Loucy (cell line): ENCODE results near the gene CYP4F2.
"Not testable (repeated sequence)": the region's sequence is repeated elsewhere in the genome, so short reads cannot be mapped to it uniquely, and the experiment has no call there.

Experiments
- H2AFZ ChIP-seq: fragments of 200-600 bp; sonication (generic); 2 replicates; pipeline ENCODE4 v1.6.0; 2016; ENCODE audit warnings: antibody characterized with exemption, mild to moderate bottlenecking, low read length, moderate library complexity
- H3F3A ChIP-seq: fragments of 200-600 bp; 2 replicates; pipeline ENCODE4 v1.6.0; 2016; ENCODE audit warnings: antibody characterized with exemption, low read depth, mild to moderate bottlenecking
- H3K27me3 ChIP-seq: fragments of 200-600 bp; sonication (generic); 2 replicates; pipeline ENCODE4 v1.6.1; 2014; ENCODE audit warnings: low read length, mild to moderate bottlenecking; ENCODE audit not compliant: insufficient read depth, poor library complexity, severe bottlenecking
- H3K36me3 ChIP-seq: fragments of 200-600 bp; sonication (generic); 2 replicates; pipeline ENCODE4 v1.6.1; 2016; ENCODE audit warnings: low read length; ENCODE audit not compliant: insufficient read depth
- H3K4me1 ChIP-seq: fragments of 200-600 bp; sonication (generic); 2 replicates; pipeline ENCODE4 v1.5.1; 2014; ENCODE audit warnings: low read length, mild to moderate bottlenecking; ENCODE audit not compliant: insufficient read depth, poor library complexity, severe bottlenecking
- H3K4me2 ChIP-seq: fragments of 200-600 bp; sonication (generic); 2 replicates; pipeline ENCODE4 v1.6.0; 2014; ENCODE audit warnings: antibody characterized with exemption, low read length, low read depth, mild to moderate bottlenecking; ENCODE audit not compliant: poor library complexity, severe bottlenecking
- H3K4me3 ChIP-seq: fragments of 200-600 bp; sonication (generic); 2 replicates; pipeline ENCODE4 v1.5.1; 2014; ENCODE audit warnings: low read length, mild to moderate bottlenecking, mixed read lengths; ENCODE audit not compliant: poor library complexity, severe bottlenecking
- H3K79me2 ChIP-seq: fragments of 200-600 bp; sonication (generic); 2 replicates; pipeline ENCODE4 v1.6.1; 2014; ENCODE audit warnings: low read length; ENCODE audit not compliant: insufficient read depth
- H3K9ac ChIP-seq: fragments of 200-600 bp; sonication (generic); 2 replicates; pipeline ENCODE4 v1.6.0; 2014; ENCODE audit warnings: mild to moderate bottlenecking, low read depth, low read length, moderate library complexity; ENCODE audit not compliant: poor library complexity, severe bottlenecking
- H3K9me2 ChIP-seq: fragments of 200-600 bp; sonication (generic); replicated peaks from 2 replicates; pipeline ENCODE4 v1.6.1; 2016; ENCODE audit warnings: low read depth, low read length, mixed read lengths
- H3K9me3 ChIP-seq: fragments of 200-600 bp; sonication (generic); 2 replicates; pipeline ENCODE4 v1.6.1; 2014; ENCODE audit warnings: mild to moderate bottlenecking, antibody characterized with exemption, low read length, low read depth; ENCODE audit not compliant: insufficient read depth
- H4K20me1 ChIP-seq: fragments of 200-600 bp; sonication (generic); 2 replicates; pipeline ENCODE4 v1.6.0; 2014; ENCODE audit warnings: antibody characterized with exemption, low read length, mild to moderate bottlenecking; ENCODE audit not compliant: insufficient read depth, poor library complexity, severe bottlenecking
- CTCF ChIP-seq: fragments of 200-600 bp; sonication (generic); conservative IDR thresholded peaks from 2 replicates; pipeline ENCODE4 v1.5.1; 2014; ENCODE audit warnings: mild to moderate bottlenecking, antibody characterized with exemption, low read length
- EZH2phosphoT487 ChIP-seq: fragments of 200-600 bp; IDR thresholded peaks from 2 replicates; pipeline ENCODE4 v1.6.1; 2018; ENCODE audit warnings: antibody characterized with exemption, mild to moderate bottlenecking, moderate library complexity, borderline replicate concordance

CYP4F2 gene

GRCh38 chr19:15902254-15902653 lies 4.4 kb upstream of the CYP4F2 start:
- no peak overlapping the region for H3K4me3 ChIP-seq
- no peaks in the 10 kb centered on the region for H3K36me3 ChIP-seq
- no peaks in the 10 kb centered on the region for H3K27me3 ChIP-seq
- no peaks in the 10 kb centered on the region; the same call in 1 of the 2 replicates for H3K9me3 ChIP-seq
- TF ChIP-seq EZH2phosphoT487 (no peak), CTCF (no peak)
- H3K4me1 ChIP-seq = peaks cover 46% of the 10 kb centered on the region
- no peak overlapping the region for H3K4me2 ChIP-seq
- peaks cover 20% of the 10 kb centered on the region; the same call in 1 of the 2 replicates for H3K79me2 ChIP-seq
- H3F3A ChIP-seq = peaks cover 10% of the 10 kb centered on the region; the same call in 1 of the 2 replicates
- no peaks in the 10 kb centered on the region for H3K9me2 ChIP-seq
- H2AFZ ChIP-seq = no peak overlapping the region
- H3K9ac ChIP-seq = no peak overlapping the region
- H4K20me1 ChIP-seq = no peaks in the 10 kb centered on the region

- Histone ChIP-seq H3K79me2 (peaks cover 12% of the 10 kb centered on the region; the same call in 1 of the 2 replicates), H3K9me2 (no peaks in the 10 kb centered on the region), H2AFZ (peak overlapping the region; percentile 59), H3K36me3 (no peaks in the 10 kb centered on the region), H3K9me3 (no peaks in the 10 kb centered on the region; the same call in 1 of the 2 replicates), H3K4me1 (peaks cover 31% of the 10 kb centered on the region), H3K9ac (peak overlapping the region; percentile 83), H3K4me3 (peak overlapping the region; percentile 79), H4K20me1 (no peaks in the 10 kb centered on the region), H3K4me2 (peak overlapping the region; percentile 89), H3K27me3 (no peaks in the 10 kb centered on the region), H3F3A (peaks cover 6% of the 10 kb centered on the region; the same call in 1 of the 2 replicates)
- TF ChIP-seq CTCF (no peak), EZH2phosphoT487 (no peak)
Measured at GRCh38 chr19:15900504-15900903, 2.6 kb upstream of the CYP4F2 start.

- H3K9ac ChIP-seq = peak overlapping the region; percentile 83
- not testable (repeated sequence) for H4K20me1 ChIP-seq, H3K9me3 ChIP-seq, H3K27me3 ChIP-seq, H3K36me3 ChIP-seq, H3K9me2 ChIP-seq, H2AFZ ChIP-seq, H3F3A ChIP-seq
- peak overlapping the region; percentile 89 for H3K4me2 ChIP-seq
- peak overlapping the region; percentile 79 for H3K4me3 ChIP-seq
- H3K4me1 ChIP-seq = peaks cover 27% of the 10 kb centered on the region
- peaks cover 12% of the 10 kb centered on the region; the same call in 1 of the 2 replicates for H3K79me2 ChIP-seq
Measured at GRCh38 chr19:15900032-15900431, 2.2 kb upstream of the CYP4F2 start.

- not testable (repeated sequence) for H3K27me3 ChIP-seq, H3K4me2 ChIP-seq, H3K9me3 ChIP-seq, H3F3A ChIP-seq, H3K9me2 ChIP-seq, H3K9ac ChIP-seq, H2AFZ ChIP-seq, H3K36me3 ChIP-seq, H4K20me1 ChIP-seq
- H3K4me3 ChIP-seq = peak overlapping the region; percentile 79
- peaks cover 12% of the 10 kb centered on the region; the same call in 1 of the 2 replicates for H3K79me2 ChIP-seq
- H3K4me1 ChIP-seq = peaks cover 27% of the 10 kb centered on the region
Measured at GRCh38 chr19:15899561-15899960, 1.7 kb upstream of the CYP4F2 start.
